Measurements from ENCODE around the gene BECN2. TPM values are rescaled to one million over a fixed set of nuclear protein-coding genes. Genes with fewer than 3 reads are reported as not detected.

The BECN2 gene
- polyA plus RNA-seq, 1 donor from 2014 or later = not detected

GRCh38 chr1:241997401-241997998 is 39.9 kb downstream of the BECN2 start:
- H2AFZ ChIP-seq (ENCODE audit: low read depth, low read length) = no peak overlapping the region
- H3K4me3 ChIP-seq (ENCODE audit: low read length) = no peak overlapping the region
- H3K27me3 ChIP-seq (ENCODE audit: insufficient read depth, low read depth, low read length) = no peaks in the 10 kb centered on the region
- no peaks in the 10 kb centered on the region for H4K20me1 ChIP-seq (ENCODE audit: insufficient read depth)
- H3K79me2 ChIP-seq (replicated peaks; ENCODE audit: insufficient read depth, low read length) = no peaks in the 10 kb centered on the region
- TF ChIP-seq SMC3 (conservative IDR thresholded peaks at IDR 0.05; ENCODE audit: poor library complexity) (no peak), MXI1 (conservative IDR thresholded peaks at IDR 0.05; ENCODE audit: poor library complexity, severe bottlenecking) (no peak), TAF1 (IDR thresholded peaks at IDR 0.05; ENCODE audit: low read depth) (no peak), EP300 (conservative IDR thresholded peaks at IDR 0.05; ENCODE audit: poor library complexity, severe bottlenecking) (no peak), EZH2 (IDR thresholded peaks at IDR 0.05; ENCODE audit: borderline replicate concordance, insufficient read depth, low read length, poor library complexity, severe bottlenecking) (no peak), RAD21 (conservative IDR thresholded peaks at IDR 0.05) (no peak), POLR2AphosphoS5 (IDR thresholded peaks at IDR 0.05) (no peak)
- TF ChIP-seq, protein P1, sequence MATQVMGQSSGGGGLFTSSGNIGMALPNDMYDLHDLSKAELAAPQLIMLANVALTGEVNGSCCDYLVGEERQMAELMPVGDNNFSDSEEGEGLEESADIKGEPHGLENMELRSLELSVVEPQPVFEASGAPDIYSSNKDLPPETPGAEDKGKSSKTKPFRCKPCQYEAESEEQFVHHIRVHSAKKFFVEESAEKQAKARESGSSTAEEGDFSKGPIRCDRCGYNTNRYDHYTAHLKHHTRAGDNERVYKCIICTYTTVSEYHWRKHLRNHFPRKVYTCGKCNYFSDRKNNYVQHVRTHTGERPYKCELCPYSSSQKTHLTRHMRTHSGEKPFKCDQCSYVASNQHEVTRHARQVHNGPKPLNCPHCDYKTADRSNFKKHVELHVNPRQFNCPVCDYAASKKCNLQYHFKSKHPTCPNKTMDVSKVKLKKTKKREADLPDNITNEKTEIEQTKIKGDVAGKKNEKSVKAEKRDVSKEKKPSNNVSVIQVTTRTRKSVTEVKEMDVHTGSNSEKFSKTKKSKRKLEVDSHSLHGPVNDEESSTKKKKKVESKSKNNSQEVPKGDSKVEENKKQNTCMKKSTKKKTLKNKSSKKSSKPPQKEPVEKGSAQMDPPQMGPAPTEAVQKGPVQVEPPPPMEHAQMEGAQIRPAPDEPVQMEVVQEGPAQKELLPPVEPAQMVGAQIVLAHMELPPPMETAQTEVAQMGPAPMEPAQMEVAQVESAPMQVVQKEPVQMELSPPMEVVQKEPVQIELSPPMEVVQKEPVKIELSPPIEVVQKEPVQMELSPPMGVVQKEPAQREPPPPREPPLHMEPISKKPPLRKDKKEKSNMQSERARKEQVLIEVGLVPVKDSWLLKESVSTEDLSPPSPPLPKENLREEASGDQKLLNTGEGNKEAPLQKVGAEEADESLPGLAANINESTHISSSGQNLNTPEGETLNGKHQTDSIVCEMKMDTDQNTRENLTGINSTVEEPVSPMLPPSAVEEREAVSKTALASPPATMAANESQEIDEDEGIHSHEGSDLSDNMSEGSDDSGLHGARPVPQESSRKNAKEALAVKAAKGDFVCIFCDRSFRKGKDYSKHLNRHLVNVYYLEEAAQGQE (IDR thresholded peaks at IDR 0.05; ENCODE audit: borderline replicate concordance) = no peak
- TF ChIP-seq, protein P2, sequence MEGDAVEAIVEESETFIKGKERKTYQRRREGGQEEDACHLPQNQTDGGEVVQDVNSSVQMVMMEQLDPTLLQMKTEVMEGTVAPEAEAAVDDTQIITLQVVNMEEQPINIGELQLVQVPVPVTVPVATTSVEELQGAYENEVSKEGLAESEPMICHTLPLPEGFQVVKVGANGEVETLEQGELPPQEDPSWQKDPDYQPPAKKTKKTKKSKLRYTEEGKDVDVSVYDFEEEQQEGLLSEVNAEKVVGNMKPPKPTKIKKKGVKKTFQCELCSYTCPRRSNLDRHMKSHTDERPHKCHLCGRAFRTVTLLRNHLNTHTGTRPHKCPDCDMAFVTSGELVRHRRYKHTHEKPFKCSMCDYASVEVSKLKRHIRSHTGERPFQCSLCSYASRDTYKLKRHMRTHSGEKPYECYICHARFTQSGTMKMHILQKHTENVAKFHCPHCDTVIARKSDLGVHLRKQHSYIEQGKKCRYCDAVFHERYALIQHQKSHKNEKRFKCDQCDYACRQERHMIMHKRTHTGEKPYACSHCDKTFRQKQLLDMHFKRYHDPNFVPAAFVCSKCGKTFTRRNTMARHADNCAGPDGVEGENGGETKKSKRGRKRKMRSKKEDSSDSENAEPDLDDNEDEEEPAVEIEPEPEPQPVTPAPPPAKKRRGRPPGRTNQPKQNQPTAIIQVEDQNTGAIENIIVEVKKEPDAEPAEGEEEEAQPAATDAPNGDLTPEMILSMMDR (IDR thresholded peaks at IDR 0.05; ENCODE audit: poor library complexity, severe bottlenecking) = no peak
- H3K27ac ChIP-seq (ENCODE audit: low read length) = no peak overlapping the region
- H3F3A ChIP-seq (ENCODE audit: insufficient read depth, low read length, poor library complexity, severe bottlenecking) = no peaks in the 10 kb centered on the region
- no peaks in the 10 kb centered on the region for H3K9me2 ChIP-seq (ENCODE audit: insufficient read depth, low read length)
- H3K36me3 ChIP-seq (ENCODE audit: insufficient read depth, low read length) = no peaks in the 10 kb centered on the region
- no peaks in the 10 kb centered on the region for H3K9me3 ChIP-seq (ENCODE audit: low read length)
- no peak overlapping the region for H3K4me2 ChIP-seq (ENCODE audit: low read length)
- H3K9ac ChIP-seq (ENCODE audit: low read length) = no peak overlapping the region

DNA sequence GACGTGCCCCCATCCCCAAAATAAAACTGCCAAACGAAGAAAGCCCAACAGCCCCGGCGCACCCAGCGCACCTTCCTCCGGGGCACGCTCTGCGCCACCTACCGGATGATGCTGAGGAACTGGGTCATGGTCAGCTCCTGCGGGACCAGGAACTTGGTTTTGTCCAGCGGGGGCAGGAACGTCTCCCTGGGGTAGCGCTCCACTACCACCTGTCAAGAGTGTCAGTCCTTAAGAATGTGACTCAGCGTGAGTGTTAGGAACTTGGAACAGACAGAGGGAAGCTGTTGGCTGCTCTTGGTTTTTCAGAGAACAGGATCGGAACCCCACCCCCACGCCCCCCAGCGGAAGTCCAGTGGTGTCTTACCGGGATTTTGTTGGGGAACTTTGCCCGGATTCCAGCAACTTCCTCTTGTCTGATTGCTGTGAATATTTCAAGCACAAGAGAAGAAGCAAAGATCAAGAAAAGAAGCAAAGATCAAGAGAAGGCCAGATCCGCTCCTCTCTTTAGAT is 40.9 kb downstream of the BECN2 start:
- Histone ChIP-seq H3K9ac (ENCODE audit: low read length) (no peak overlapping the region), H3K27ac (ENCODE audit: low read length) (no peak overlapping the region), H3K27me3 (ENCODE audit: insufficient read depth, low read depth, low read length) (no peaks in the 10 kb centered on the region), H3K36me3 (ENCODE audit: insufficient read depth, low read length) (no peaks in the 10 kb centered on the region), H3K4me3 (ENCODE audit: low read length) (no peak overlapping the region), H3F3A (ENCODE audit: insufficient read depth, low read length, poor library complexity, severe bottlenecking) (no peaks in the 10 kb centered on the region), H2AFZ (ENCODE audit: low read depth, low read length) (no peak overlapping the region), H3K9me2 (ENCODE audit: insufficient read depth, low read length) (no peaks in the 10 kb centered on the region), H4K20me1 (ENCODE audit: insufficient read depth) (no peaks in the 10 kb centered on the region), H3K79me2 (replicated peaks; ENCODE audit: insufficient read depth, low read length) (no peaks in the 10 kb centered on the region), H3K9me3 (ENCODE audit: low read length) (no peaks in the 10 kb centered on the region), H3K4me2 (ENCODE audit: low read length) (no peak overlapping the region)
- no peak for TF ChIP-seq POLR2AphosphoS5 (IDR thresholded peaks at IDR 0.05)
- TF ChIP-seq, protein P2 (IDR thresholded peaks at IDR 0.05; ENCODE audit: poor library complexity, severe bottlenecking) = peak; percentile 45

All from neural cell (in vitro differentiated cells).